Ectodermal cell (in vitro differentiated cells): Measurements from ENCODE around the gene EXD3.
"Not testable (repeated sequence)": the region's sequence is repeated elsewhere in the genome, so short reads cannot be mapped to it uniquely, and the experiment has no call there.

Experiments used
- H3K27ac ChIP-seq: 2 replicates; pipeline ENCODE4 v1.7.0; 2013; ENCODE audit warnings: mild to moderate bottlenecking, low read depth, low read length; ENCODE audit not compliant: insufficient read depth, poor library complexity, severe bottlenecking
- H3K27me3 ChIP-seq: 2 replicates; pipeline ENCODE4 v1.7.0; 2013; ENCODE audit warnings: mild to moderate bottlenecking, low read length; ENCODE audit not compliant: insufficient read depth, control insufficient read depth, poor library complexity, severe bottlenecking
- H3K36me3 ChIP-seq: one replicate; pipeline ENCODE4 v1.7.0; 2013; ENCODE audit warnings: low read length; ENCODE audit not compliant: control insufficient read depth, insufficient read depth
- H3K4me1 ChIP-seq: one replicate; pipeline ENCODE4 v1.7.0; 2013; ENCODE audit warnings: low read length; ENCODE audit not compliant: control insufficient read depth, insufficient read depth
- H3K4me3 ChIP-seq: 2 replicates; pipeline ENCODE4 v1.7.0; 2013; ENCODE audit warnings: low read depth, low read length, control low read depth; ENCODE audit not compliant: insufficient read depth
- H3K9me3 ChIP-seq: 2 replicates; pipeline ENCODE4 v1.7.0; 2013; ENCODE audit warnings: mild to moderate bottlenecking, low read length, moderate library complexity; ENCODE audit not compliant: control insufficient read depth
- WGBS, 2 experiments: methylation state at CpG; one replicate each; pipeline ENCODE4 v1.1.7; 2013; ENCODE audit warnings: missing lambda C conversion rate in 2 of 2; 5-methylcytosine and 5-hydroxymethylcytosine counted together

The EXD3 gene

DNA sequence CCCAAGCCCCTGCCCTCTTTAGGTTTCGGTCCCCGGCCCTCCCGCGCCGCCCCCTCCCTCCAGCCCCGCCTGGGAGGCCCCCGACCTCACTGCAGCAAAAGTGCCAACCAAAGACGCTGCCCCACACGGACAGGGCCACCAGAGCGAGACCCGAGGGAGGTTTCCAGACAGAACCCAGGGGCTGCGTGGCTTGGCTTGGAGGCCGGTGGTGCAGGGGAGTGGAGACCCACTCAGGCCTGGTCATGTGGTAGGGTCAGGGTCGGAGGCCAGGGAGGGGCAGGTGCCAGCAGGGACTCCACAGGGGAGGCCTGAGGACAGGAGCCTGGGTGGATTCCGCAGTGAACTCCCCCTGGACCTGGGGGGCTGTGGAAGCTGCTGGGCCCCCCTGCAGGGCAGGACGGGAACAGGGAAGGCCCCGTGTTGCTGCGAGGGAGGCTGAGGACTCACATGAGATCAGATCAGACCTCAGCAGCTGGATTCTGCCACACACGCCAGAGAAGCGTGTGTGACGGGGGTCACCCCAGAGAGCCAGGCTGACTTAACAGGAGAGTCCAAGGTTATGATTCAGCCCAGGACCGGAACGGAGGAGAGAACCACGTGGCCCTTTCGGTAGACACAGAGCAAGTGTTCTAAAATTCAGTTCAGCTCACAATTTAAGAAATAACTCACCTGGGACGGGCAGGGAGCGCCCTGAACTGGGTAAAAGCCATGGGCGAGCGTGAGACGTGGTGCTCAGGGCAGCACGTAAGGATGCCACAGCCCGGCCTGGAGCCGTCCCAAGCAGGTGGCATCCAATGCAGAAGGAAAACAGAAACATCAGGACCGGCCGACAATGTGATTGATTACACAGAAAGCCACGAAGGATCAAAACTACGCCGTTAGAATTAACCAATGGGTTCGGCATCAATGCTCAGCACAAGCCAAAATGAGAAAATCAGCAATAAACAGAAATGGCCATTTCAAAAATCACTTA lies 38.9 kb downstream of the EXD3 start:
- no peak overlapping the region for H3K27ac ChIP-seq
- no peaks in the 10 kb centered on the region for H3K4me1 ChIP-seq
- WGBS, 2 experiments = 91 to 92% methylated on average over 39 of the region's 39 CpGs

DNA sequence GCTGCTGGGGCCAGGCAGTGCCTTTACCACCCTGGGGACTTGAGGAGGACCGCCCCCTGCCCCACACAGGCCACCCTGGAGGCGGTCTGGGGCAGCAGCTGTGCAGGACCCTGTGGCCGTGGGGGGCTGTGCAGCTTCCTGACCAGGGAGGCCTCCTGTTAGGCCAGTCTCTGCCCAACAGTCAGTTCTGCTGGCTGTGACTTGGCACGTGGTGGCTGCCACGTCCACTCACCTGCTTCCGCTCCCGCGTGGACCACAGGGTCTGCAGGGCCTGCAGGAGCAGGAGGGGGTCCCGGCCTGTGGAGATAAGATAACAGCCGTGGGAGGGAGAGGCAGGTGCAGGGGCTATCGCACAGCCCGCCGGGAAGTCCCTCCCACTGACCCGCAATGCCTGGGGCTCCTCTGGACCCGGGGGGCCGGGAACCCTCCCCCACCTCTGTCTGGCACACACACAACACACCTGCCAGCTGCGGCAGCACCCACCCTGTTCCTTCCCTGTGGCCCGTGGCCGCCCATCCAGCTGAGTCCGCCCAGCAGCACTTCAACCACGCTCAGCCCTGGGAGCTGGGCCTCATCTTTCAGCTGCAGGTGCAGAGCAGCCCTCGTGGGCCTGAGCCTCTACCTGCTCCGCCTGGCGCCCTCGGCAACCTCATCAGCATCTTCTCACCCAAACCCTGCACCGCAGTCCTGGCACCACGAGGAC lies 39.7 kb downstream of the EXD3 start:
- Histone ChIP-seq H3K4me3 (no peak overlapping the region), H3K36me3 (no peaks in the 10 kb centered on the region), H3K4me1 (no peaks in the 10 kb centered on the region), H3K9me3 (no peaks in the 10 kb centered on the region), H3K27ac (no peak overlapping the region), H3K27me3 (no peaks in the 10 kb centered on the region)
- 86 to 87% methylated on average over 27 of the region's 27 CpGs for WGBS, 2 experiments

More for the DNA sequence above, 38.9 kb downstream of the EXD3 start:
- no peak overlapping the region for H3K4me3 ChIP-seq
- H3K36me3 ChIP-seq = no peaks in the 10 kb centered on the region
- H3K27me3 ChIP-seq = no peaks in the 10 kb centered on the region
- H3K9me3 ChIP-seq = no peaks in the 10 kb centered on the region

DNA sequence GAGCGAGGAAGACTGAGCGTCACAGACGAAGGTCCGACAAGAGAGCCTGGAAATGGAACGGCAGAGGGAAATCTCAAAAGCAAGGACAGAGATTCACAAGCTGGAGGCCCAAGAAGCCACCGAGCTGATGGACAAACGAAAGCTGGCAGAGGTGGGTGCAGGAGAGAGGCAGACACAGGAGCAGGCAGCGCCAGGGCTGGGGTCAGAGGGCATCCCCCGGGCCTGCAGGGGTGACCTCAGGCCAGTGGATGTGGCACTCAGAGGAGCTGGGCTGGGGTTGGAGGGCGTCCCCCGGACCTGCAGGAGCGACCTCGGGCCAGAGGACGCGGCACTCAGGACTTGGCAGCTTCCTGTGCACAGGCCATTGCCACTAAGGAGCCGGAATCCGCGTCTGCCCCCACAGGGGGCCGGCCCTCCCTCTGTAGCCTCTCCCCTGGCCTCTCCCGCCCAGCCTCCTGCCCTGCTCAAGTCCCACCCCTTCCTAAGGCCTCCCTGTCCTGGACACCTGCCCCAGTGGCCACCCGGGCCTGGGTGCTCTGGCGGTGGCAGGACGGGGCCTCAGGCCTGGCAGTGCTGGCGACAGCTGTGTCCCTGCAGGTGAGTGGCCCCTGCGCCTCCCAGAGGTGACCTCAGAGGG lies 40.4 kb downstream of the EXD3 start:
- no peak overlapping the region for H3K27ac ChIP-seq
- H3K9me3 ChIP-seq = no peaks in the 10 kb centered on the region
- 88% methylated on average over 25 of the region's 25 CpGs for WGBS, 2 experiments
- no peak overlapping the region for H3K4me3 ChIP-seq
- no peaks in the 10 kb centered on the region for H3K36me3 ChIP-seq
- no peaks in the 10 kb centered on the region for H3K4me1 ChIP-seq
- H3K27me3 ChIP-seq = no peaks in the 10 kb centered on the region

DNA sequence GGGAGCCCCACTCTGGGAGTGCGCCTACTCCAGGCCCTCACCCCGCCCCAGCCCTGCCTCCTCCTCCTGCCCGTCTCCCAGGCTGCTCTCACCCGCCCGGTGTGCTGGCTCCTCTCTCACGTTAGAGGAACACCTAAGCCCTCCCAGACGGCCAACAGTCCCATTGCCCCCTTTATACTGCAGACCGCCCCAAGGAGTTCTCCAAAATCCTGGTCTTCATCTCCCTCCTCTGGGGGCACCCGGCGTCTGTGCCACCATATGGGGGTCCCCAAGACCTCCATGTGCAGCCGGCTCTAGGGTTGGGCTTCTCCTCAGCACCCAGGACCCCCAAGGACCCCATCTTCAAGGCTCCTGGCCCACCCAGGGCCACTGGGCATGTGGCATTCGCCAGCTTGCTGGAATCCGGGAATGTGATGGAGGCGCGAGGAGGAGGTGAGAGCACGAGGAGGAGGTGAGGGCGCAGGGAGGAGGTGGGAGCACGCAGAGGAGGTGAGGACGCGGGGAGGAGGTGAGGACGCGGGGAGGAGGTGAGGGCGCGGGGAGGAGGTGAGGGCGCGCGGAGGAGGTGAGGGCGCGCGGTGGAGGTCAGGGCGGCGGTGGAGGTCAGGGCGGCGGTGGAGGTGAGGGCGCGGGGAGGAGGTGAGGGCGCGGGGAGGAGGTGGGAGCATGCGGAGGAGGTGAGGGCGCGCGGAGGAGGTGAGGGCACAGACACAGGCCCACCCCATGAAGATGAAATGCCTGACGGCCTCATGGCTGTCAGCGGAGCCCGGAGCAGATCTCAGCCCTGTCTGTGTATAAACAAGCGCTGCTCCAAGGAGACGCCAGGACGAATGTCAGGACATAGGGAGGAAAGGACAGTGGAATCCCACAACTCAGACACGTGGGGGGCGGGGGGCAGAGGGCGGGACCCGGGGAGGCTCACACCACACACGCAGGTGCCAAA lies 41.2 kb downstream of the EXD3 start:
- Histone ChIP-seq H3K4me3 (no peak overlapping the region), H3K4me1 (no peaks in the 10 kb centered on the region), H3K27me3 (no peaks in the 10 kb centered on the region), H3K36me3 (no peaks in the 10 kb centered on the region), H3K9me3 (no peaks in the 10 kb centered on the region), H3K27ac (no peak overlapping the region)
- WGBS, 2 experiments = 90 to 91% methylated on average over 53 of the region's 53 CpGs

DNA sequence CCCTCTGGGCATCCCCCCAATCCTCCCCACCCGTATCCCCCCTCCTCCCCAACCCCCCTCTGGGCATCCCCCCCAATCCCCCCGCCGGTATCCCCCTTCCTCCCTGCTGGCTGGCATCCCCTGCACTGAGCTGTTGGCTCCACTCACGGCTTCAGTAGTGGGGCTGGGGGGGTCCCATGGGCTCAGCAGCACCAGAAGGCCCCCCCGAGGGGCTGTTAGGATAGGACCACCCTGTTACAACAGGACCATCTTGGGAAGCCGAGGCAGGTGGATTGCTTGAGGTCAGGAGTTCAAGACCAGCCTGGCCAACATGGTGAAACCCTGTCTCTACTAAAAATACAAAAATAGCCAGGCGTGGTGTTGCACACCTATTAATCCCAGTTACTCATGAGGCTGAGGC lies 42.4 kb downstream of the EXD3 start:
- Histone ChIP-seq H3K9me3 (no peaks in the 10 kb centered on the region), H3K4me3 (no peak overlapping the region), H3K27me3 (no peaks in the 10 kb centered on the region), H3K36me3 (no peaks in the 10 kb centered on the region), H3K4me1 (no peaks in the 10 kb centered on the region), H3K27ac (no peak overlapping the region)
- 92 to 95% methylated on average over 4 of the region's 7 CpGs for WGBS, 2 experiments

DNA sequence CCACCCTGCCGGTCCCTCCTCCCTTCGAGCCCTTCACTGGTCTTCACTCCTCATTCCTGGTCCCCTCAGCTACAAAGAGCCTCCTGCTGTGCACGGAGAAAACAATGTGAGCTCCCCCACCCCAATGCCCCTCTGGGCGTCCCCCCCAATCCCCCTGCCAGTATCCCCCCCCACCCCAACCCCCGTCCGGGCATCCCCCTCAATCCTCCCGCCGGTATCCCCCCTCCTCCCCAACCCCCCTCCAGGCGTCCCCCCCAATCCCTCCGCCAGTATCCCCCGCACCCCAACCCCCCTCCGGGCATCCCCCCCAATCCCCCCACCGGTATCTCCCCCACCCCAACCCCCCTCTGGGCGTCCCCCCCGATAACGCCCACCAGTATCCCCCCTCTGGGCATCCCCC lies 42.8 kb downstream of the EXD3 start:
- WGBS, 2 experiments = 79 to 85% methylated on average over 2 to 3 of the region's 16 CpGs
- no peak overlapping the region for H3K4me3 ChIP-seq
- H3K4me1 ChIP-seq = no peaks in the 10 kb centered on the region
- no peaks in the 10 kb centered on the region for H3K9me3 ChIP-seq
- no peaks in the 10 kb centered on the region for H3K36me3 ChIP-seq
- H3K27me3 ChIP-seq = no peaks in the 10 kb centered on the region
- H3K27ac ChIP-seq = no peak overlapping the region

DNA sequence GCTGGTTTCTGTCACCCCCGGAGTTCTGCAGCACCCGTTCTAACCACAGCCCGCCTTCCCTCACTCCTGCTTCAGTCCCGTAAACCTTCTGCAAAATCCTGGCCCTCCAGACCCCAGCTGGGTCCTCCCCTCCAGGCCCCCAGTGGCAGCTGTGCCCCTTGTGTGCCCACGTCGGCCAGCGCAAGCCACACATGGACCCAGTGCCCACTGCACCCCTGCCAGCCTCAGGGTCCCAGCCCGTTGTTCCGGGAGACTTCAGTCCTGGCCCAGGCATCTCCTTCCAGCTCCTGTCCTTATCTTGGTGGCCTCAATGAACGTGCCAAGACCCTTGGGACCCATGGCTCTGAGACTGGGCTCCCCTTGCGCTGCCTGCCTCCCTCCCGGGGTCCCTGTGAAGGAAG lies 43.2 kb downstream of the EXD3 start:
- Histone ChIP-seq H3K27ac (no peak overlapping the region), H3K4me1 (no peaks in the 10 kb centered on the region), H3K9me3 (no peaks in the 10 kb centered on the region), H3K27me3 (no peaks in the 10 kb centered on the region), H3K4me3 (no peak overlapping the region), H3K36me3 (no peaks in the 10 kb centered on the region)
- 89 to 93% methylated on average over 12 of the region's 12 CpGs for WGBS, 2 experiments

DNA sequence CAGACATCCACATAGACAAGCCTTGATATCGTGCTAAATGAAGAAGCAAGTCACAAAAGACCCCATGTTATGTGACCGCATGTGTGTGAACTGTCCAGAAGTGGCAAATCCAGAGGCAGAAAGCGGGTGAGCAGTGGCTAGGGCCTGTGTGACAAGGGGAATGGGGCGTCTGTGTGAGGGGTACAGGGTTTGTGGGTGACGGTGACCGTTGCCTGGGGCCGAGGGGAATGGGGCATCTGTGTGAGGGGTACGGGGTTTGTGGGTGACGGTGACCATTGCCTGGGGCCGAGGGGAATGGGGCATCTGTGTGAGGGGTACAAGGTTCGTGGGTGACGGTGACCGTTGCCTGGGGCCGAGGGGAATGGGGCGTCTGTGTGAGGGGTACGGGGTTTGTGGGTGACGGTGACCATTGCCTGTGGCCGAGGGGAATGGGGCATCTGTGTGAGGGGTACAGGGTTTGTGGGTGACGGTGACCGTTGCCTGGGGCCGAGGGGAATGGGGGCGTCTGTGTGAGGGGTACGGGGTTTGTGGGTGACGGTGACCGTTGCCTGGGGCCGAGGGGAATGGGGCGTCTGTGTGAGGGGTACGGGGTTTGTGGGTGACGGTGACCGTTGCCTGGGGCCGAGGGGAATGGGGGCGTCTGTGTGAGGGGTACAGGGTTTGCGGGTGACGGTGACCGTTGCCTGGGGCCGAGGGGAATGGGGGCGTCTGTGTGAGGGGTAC lies 44.1 kb downstream of the EXD3 start:
- H3K9me3 ChIP-seq, H3K4me3 ChIP-seq, H3K27me3 ChIP-seq, H3K4me1 ChIP-seq, H3K36me3 ChIP-seq, H3K27ac ChIP-seq: not testable (repeated sequence)
- WGBS, 2 experiments = 92% methylated on average over 29 to 33 of the region's 37 CpGs

DNA sequence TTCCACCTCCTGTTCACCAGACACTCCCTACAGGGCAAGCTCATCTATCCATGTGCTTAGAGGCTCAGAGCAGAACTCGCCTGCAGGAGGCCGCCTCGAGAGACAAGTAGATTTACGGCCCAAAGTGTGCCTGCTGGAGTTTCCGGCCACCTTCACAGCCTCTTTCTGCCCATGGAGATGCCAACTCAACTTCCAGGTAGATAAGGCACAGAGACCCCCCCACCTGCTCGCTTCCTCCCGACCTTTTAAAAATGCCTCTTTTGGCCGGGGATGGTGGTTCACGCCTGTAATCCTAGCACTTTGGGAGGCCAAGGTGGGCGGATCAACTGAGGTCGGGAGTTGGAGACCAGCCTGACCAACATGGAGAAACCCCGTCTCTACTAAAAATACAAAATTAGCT lies 46.6 kb downstream of the EXD3 start:
- H3K27me3 ChIP-seq = no peaks in the 10 kb centered on the region
- WGBS, 2 experiments = 92 to 94% methylated on average over 12 of the region's 12 CpGs
- no peak overlapping the region for H3K4me3 ChIP-seq
- H3K27ac ChIP-seq = no peak overlapping the region
- no peaks in the 10 kb centered on the region for H3K9me3 ChIP-seq
- peaks cover 12% of the 10 kb centered on the region for H3K4me1 ChIP-seq
- H3K36me3 ChIP-seq = no peaks in the 10 kb centered on the region
